Activated CD8-positive, alpha-beta memory T cell treated with anti-CD3 and anti-CD28 coated beads, Interleukin-2, amount 10 ng/mL, durations not matched to agents 7 days and 5 days (primary cell): ENCODE results near the gene PADI4. TPM values are rescaled to one million over a fixed set of nuclear protein-coding genes. Genes with fewer than 3 reads are reported as not detected.
"Not testable (repeated sequence)": the region's sequence is repeated elsewhere in the genome, so short reads cannot be mapped to it uniquely, and the experiment has no call there.

Experiments
- ATAC-seq: fragments of 150-1000 bp; cut with Tn5 transposase; one replicate; pipeline ENCODE4 v1.10.0; 2021; ENCODE audit warnings: moderate library complexity
- CTCF ChIA-PET: fragments of 350-600 bp; sonication (Branson Sonifier 250); formaldehyde crosslinking; loops from one replicate; lab custom pipeline; 2021; ENCODE audit warnings: antibody characterized with exemption; lab: Charles Lee
- DNase-seq: peaks from one replicate; pipeline ENCODE4 v3.0.0-alpha.2; 2020
- H3K27ac Mint-ChIP-seq: one replicate; pipeline ENCODE4 v1.8.0; 2021; ENCODE audit warnings: mild to moderate bottlenecking, mixed read lengths
- H3K27me3 Mint-ChIP-seq: one replicate; pipeline ENCODE4 v1.8.0; 2021; ENCODE audit warnings: mixed read lengths
- H3K36me3 Mint-ChIP-seq: one replicate; pipeline ENCODE4 v1.8.0; 2021; ENCODE audit warnings: mild to moderate bottlenecking, mixed read lengths
- H3K4me1 Mint-ChIP-seq: one replicate; pipeline ENCODE4 v1.8.0; 2021; ENCODE audit warnings: mixed read lengths
- H3K4me3 Mint-ChIP-seq: one replicate; pipeline ENCODE4 v1.8.0; 2021; ENCODE audit warnings: mild to moderate bottlenecking, moderate library complexity, mixed read lengths
- H3K9me3 Mint-ChIP-seq: one replicate; pipeline ENCODE4 v1.8.0; 2022; ENCODE audit warnings: low read depth, mixed read lengths
- total RNA-seq, 2 experiments: library from RNA; stranded (reverse); gene quantifications; one replicate each; pipeline ENCODE4 v1.2.3, GENCODE V29; 2021

PADI4 gene
- total RNA-seq, 2 experiments from 2014 or later = 0.41 to 0.45 TPM

- ATAC-seq (no peak), DNase-seq (no peak)
- H3K4me3 Mint-ChIP-seq = no peak overlapping the region
- no peaks in the 10 kb centered on the region for H3K36me3 Mint-ChIP-seq
- no peaks in the 10 kb centered on the region for H3K4me1 Mint-ChIP-seq
- H3K9me3 Mint-ChIP-seq = no peaks in the 10 kb centered on the region
- H3K27ac Mint-ChIP-seq = no peak overlapping the region
- H3K27me3 Mint-ChIP-seq = peaks cover 7% of the 10 kb centered on the region
- CTCF ChIA-PET = interaction anchor here (1.3 kb wide), 1 partner anchor 273 kb away, joined by 3 read pairs; no protein-coding TSS in a partner anchor
Observed at GRCh38 chr1:17333081-17333480, 25.1 kb downstream of the PADI4 start.

GRCh38 chr1:17335821-17336710, 28.1 kb downstream of the PADI4 start:
- H3K4me1 Mint-ChIP-seq = no peaks in the 10 kb centered on the region
- H3K4me3 Mint-ChIP-seq = no peak overlapping the region
- peak; percentile 66 for ATAC-seq

GRCh38 chr1:17338706-17339493, 30.9 kb downstream of the PADI4 start:
- Mint-ChIP-seq H3K9me3 (no peaks in the 10 kb centered on the region), H3K36me3 (no peaks in the 10 kb centered on the region), H3K4me3 (no peak overlapping the region), H3K27me3 (peaks cover 7% of the 10 kb centered on the region), H3K27ac (no peak overlapping the region), H3K4me1 (no peaks in the 10 kb centered on the region)
- CTCF ChIA-PET = no interaction called here
- DNase-seq (no peak), ATAC-seq (no peak)

More at GRCh38 chr1:17335821-17336710, 28.1 kb downstream of the PADI4 start:
- Mint-ChIP-seq H3K9me3 (no peaks in the 10 kb centered on the region), H3K27me3 (peaks cover 7% of the 10 kb centered on the region), H3K36me3 (no peaks in the 10 kb centered on the region), H3K27ac (no peak overlapping the region)
- CTCF ChIA-PET = interaction anchor here (0.8 to 1.2 kb wide), 6 partner anchors 10 to 275 kb away, joined by 3 read pairs; no protein-coding TSS in a partner anchor
- DNase-seq = peak; percentile 66

- no peaks in the 10 kb centered on the region for H3K4me1 Mint-ChIP-seq
- H3K36me3 Mint-ChIP-seq = no peaks in the 10 kb centered on the region
- DNase-seq (no peak), ATAC-seq (no peak)
- no peaks in the 10 kb centered on the region for H3K9me3 Mint-ChIP-seq
- no peak overlapping the region for H3K4me3 Mint-ChIP-seq
- H3K27me3 Mint-ChIP-seq = peaks cover 7% of the 10 kb centered on the region
- CTCF ChIA-PET = no interaction called here
- H3K27ac Mint-ChIP-seq = no peak overlapping the region
Observed at GRCh38 chr1:17339521-17339920, 31.5 kb downstream of the PADI4 start.

GRCh38 chr1:17340358-17340757, 32.4 kb downstream of the PADI4 start:
- Mint-ChIP-seq H3K4me1 (no peaks in the 10 kb centered on the region), H3K27me3 (peaks cover 7% of the 10 kb centered on the region), H3K9me3 (no peaks in the 10 kb centered on the region), H3K4me3 (no peak overlapping the region), H3K27ac (no peak overlapping the region), H3K36me3 (no peaks in the 10 kb centered on the region)
- DNase-seq (no peak), ATAC-seq (no peak)
- CTCF ChIA-PET = interaction anchor here (1.4 kb wide), 1 partner anchor 16 kb away, joined by 3 read pairs; no protein-coding TSS in a partner anchor

- Mint-ChIP-seq H3K27me3 (no peaks in the 10 kb centered on the region), H3K36me3 (no peaks in the 10 kb centered on the region), H3K9me3 (no peaks in the 10 kb centered on the region), H3K4me1 (no peaks in the 10 kb centered on the region), H3K27ac (no peak overlapping the region), H3K4me3 (no peak overlapping the region)
- ATAC-seq = no peak
- DNase-seq = no peak
- CTCF ChIA-PET = no interaction called here
Observed at GRCh38 chr1:17342014-17342441, 34.0 kb downstream of the PADI4 start.

GRCh38 chr1:17345506-17345905, 37.5 kb downstream of the PADI4 start:
- H3K4me3 Mint-ChIP-seq, DNase-seq, H3K27ac Mint-ChIP-seq, H3K9me3 Mint-ChIP-seq, H3K36me3 Mint-ChIP-seq, H3K4me1 Mint-ChIP-seq, ATAC-seq, H3K27me3 Mint-ChIP-seq: not testable (repeated sequence)
- CTCF ChIA-PET = interaction anchor here (0.5 kb wide), 1 partner anchor 85 kb away, joined by 3 read pairs; no protein-coding TSS in a partner anchor

- ATAC-seq = no peak
- Mint-ChIP-seq H3K36me3 (no peaks in the 10 kb centered on the region), H3K4me3 (no peak overlapping the region), H3K27ac (no peak overlapping the region), H3K4me1 (peaks cover 4% of the 10 kb centered on the region), H3K27me3 (no peaks in the 10 kb centered on the region), H3K9me3 (no peaks in the 10 kb centered on the region)
- CTCF ChIA-PET = no interaction called here
- DNase-seq = no peak
Observed at GRCh38 chr1:17346046-17346789, 38.2 kb downstream of the PADI4 start.

GRCh38 chr1:17347769-17348592, 40.0 kb downstream of the PADI4 start:
- H3K36me3 Mint-ChIP-seq = no peaks in the 10 kb centered on the region
- H3K27me3 Mint-ChIP-seq = no peaks in the 10 kb centered on the region
- ATAC-seq = no peak
- no peak overlapping the region for H3K27ac Mint-ChIP-seq
- DNase-seq = no peak
- no peaks in the 10 kb centered on the region for H3K9me3 Mint-ChIP-seq
- H3K4me1 Mint-ChIP-seq = peaks cover 4% of the 10 kb centered on the region
- CTCF ChIA-PET = no interaction called here
- no peak overlapping the region for H3K4me3 Mint-ChIP-seq

- Mint-ChIP-seq H3K27ac (no peak overlapping the region), H3K4me3 (no peak overlapping the region), H3K9me3 (no peaks in the 10 kb centered on the region), H3K27me3 (no peaks in the 10 kb centered on the region), H3K4me1 (peaks cover 4% of the 10 kb centered on the region), H3K36me3 (no peaks in the 10 kb centered on the region)
- CTCF ChIA-PET = no interaction called here
- no peak for DNase-seq
- no peak for ATAC-seq
Observed at GRCh38 chr1:17348593-17349234, 40.7 kb downstream of the PADI4 start.

GRCh38 chr1:17350083-17350482, 42.1 kb downstream of the PADI4 start:
- no peaks in the 10 kb centered on the region for H3K27me3 Mint-ChIP-seq
- DNase-seq = no peak
- no peaks in the 10 kb centered on the region for H3K36me3 Mint-ChIP-seq
- CTCF ChIA-PET = no interaction called here
- H3K4me1 Mint-ChIP-seq = peaks cover 4% of the 10 kb centered on the region
- no peak for ATAC-seq
- H3K27ac Mint-ChIP-seq = no peak overlapping the region
- no peak overlapping the region for H3K4me3 Mint-ChIP-seq
- no peaks in the 10 kb centered on the region for H3K9me3 Mint-ChIP-seq

GRCh38 chr1:17350928-17351446, 43.0 kb downstream of the PADI4 start:
- Mint-ChIP-seq H3K27ac (no peak overlapping the region), H3K4me3 (no peak overlapping the region), H3K4me1 (peaks cover 6% of the 10 kb centered on the region), H3K9me3 (no peaks in the 10 kb centered on the region), H3K36me3 (no peaks in the 10 kb centered on the region), H3K27me3 (no peaks in the 10 kb centered on the region)
- ATAC-seq = no peak
- CTCF ChIA-PET = interaction anchor here (0.6 to 0.9 kb wide), 2 partner anchors 14 to 1654 kb away, joined by 3 read pairs; no protein-coding TSS in a partner anchor
- DNase-seq = no peak
